ENCODE data around the gene GPR35.

GPR35 gene, protein sequence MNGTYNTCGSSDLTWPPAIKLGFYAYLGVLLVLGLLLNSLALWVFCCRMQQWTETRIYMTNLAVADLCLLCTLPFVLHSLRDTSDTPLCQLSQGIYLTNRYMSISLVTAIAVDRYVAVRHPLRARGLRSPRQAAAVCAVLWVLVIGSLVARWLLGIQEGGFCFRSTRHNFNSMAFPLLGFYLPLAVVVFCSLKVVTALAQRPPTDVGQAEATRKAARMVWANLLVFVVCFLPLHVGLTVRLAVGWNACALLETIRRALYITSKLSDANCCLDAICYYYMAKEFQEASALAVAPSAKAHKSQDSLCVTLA

DNA sequence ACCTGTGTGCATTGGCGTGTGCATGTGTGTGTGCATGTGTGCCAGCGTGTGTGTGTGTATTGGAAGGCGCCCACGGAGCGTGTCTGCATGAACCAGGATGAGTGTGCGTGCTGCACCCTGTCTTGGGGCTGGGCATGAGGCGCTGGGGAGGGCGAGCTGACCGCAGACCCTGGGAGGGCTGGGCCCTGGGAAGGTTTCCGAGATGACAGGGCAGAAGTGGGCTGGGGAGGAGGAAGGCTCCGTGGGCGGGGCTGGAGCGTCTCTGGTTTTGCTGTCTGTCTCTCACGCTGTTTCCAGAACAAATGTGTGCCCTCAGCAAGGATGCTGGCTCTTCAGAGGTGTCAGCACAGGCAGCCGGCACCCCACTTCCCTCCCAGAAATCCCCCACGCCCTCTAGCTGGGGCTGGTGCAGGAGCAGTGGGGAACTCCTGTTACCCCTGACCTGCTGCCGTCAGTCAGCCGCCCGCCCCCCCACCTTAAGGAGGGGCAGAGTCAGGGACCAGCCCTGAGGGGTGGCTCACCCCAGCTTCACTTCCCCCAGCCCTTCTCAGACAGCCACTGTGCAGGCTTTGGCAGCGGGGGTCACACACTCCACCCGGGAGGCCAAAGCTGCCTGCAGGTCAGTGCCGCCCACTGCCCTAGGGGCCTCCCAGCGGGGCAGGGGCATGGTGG lies at the start of gene GPR35:
TSS of gene GPR35 (plus strand) at position 531 of the 672 bp plus-strand sequence. CDS start 4,473 bp downstream, outside the sequence.
- DNase-seq (ENCODE audit: low read depth) = no peak

DNA sequence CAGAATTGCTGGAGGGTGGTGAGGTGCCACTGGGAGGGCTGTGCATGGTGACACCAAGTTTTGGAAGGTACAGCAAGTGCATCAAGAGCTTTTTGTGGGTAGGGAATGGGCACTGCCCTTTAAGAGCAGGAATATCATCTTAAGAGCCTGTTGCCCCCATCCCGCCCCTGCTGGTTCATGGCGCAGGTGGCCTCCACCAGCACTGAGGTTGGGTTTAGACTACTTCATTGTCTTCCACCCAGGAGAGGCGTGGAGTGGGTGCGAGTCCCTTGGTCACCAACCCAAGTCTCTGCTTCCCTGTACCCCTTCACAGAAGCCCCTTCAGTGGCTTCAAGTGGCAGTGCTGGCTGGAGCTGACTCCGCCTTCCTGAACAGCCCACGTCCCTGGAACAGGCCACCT lies 49.2 kb upstream of the GPR35 start:
- DNase-seq (ENCODE audit: low read depth) = no peak

DNA sequence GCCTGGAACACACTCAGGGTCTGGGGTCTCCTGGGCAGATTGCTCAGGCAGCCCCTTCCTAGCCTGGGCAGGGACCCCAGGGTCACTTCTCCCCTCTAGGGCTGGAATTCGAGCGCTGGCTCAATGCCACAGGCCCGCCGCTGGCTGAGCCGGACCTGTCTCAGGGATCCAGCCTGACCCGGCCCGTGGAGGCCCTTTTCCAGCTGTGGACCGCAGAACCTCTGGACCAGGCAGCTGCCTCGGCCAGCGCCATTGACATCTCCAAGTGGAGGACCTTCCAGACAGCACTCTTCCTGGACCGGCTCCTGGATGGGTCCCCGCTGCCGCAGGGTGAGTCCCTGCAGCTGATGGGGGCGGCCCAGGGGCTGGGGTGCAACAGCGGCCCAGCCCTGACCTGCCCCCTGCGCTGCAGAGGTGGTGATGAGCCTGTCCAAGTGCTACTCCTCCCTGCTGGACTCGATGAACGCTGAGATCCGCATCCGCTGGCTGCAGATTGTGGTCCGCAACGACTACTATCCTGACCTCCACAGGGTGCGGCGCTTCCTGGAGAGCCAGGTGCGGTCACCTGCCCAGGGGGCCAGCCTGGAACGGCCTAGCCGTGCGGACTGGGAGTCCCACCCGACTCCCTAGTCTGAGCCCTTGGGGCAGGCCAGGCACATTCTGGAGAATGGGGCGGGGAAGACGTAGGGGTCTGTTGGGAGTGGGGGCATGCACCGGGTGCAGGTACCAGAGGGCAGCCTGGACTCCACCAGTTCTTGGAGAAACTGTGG lies 48.7 kb upstream of the GPR35 start:
- no peak for DNase-seq (ENCODE audit: low read depth)

DNA sequence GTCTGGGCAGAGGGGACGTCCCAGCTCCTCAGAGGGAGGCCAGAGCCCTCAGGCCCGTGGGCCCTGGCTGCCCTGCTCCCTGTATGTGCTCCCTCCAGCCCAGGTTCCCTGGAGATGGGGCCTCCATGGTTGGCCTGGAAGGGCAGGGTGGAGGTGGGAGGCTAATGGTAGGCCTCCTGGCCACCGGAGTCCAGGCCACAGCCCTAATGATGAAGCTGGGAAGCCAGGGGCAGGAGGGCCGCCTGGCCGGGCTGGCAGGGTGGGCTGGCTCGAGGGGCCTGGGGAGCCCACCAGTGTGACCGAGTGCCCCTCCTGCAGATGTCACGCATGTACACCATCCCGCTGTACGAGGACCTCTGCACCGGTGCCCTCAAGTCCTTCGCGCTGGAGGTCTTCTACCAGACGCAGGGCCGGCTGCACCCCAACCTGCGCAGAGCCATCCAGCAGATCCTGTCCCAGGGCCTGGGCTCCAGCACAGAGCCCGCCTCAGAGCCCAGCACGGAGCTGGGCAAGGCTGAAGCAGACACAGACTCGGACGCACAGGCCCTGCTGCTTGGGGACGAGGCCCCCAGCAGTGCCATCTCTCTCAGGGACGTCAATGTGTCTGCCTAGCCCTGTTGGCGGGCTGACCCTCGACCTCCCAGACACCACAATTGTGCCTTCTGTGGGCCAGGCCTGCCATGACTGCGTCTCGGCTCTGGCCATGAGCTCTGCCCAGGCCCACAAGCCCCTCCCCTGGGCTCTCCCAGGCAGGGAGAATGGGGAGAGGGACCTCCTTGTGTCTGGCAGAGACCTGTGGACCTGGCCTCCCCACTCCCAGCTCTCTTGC lies 47.8 kb upstream of the GPR35 start:
- no peak for DNase-seq (ENCODE audit: low read depth)

DNA sequence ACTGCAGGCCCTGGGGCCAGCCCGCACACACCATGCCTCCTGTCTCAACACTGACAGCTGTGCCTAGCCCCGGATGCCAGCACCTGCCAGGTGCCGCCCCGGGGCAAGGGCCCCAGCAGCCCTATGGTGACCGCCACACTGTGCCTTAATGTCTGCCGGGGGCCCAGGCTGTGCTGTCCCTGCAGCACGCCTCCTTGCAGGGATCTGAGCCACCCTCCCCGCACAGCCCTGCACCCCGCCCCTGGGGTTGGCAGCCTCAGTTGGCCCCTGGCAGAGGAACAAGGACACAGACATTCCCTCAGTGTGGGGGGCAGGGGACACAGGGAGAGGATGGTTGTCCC lies 47.2 kb upstream of the GPR35 start:
- DNase-seq (ENCODE audit: low read depth) = no peak

DNA sequence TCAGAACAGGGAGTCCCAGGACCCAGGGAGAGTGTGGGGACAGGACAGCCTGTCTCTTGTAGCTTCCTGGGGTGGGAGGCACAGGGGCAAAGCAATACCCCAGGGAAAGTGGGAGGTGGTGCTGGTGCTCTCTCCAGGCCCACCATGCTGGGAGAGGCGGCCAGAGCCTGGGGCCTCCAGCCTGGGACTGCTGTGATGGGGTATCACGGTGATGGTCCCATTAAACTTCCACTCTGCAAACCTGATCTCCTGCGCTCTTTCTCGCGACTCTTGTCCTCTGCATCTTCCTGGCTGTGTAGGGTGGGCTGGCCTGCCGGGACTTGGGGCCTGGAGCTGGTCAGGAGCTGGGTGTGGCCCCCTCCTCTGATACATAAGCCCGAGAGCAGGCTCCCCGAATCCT lies 46.8 kb upstream of the GPR35 start:
- DNase-seq (ENCODE audit: low read depth) = no peak

DNA sequence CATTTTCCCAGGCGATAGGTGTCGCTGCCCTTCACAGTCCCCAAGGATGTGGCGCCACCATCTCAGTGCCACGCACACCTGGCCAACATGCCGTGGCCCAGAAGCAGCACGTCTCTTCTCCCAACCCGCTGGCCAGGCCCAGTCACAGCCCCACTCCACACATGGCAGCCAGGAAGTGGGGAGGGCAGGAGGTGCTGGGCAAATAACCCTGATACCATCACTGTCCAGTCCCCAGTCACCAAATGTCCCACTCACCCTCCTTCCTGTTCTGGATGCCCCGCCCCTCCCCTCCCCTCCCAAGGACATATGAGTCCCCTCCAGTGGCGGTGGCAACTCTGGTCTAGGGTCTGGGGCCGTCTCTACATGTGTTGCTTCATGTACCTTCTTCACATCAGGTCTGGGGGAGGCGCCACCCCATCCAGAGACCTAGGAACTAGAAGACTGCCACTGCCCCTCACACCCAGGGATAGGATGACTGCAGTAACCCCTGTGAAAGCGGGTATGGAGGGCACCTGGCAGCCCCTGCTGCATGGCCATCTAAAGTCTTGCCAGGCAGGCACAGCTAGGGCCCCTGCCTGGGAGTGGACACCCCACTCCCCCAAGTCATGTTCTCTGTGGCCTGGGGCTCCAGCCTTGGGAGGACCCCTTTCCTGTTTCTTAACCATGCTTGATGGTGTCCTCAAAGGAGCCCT lies 46.1 kb upstream of the GPR35 start:
- DNase-seq (ENCODE audit: low read depth) = no peak

DNA sequence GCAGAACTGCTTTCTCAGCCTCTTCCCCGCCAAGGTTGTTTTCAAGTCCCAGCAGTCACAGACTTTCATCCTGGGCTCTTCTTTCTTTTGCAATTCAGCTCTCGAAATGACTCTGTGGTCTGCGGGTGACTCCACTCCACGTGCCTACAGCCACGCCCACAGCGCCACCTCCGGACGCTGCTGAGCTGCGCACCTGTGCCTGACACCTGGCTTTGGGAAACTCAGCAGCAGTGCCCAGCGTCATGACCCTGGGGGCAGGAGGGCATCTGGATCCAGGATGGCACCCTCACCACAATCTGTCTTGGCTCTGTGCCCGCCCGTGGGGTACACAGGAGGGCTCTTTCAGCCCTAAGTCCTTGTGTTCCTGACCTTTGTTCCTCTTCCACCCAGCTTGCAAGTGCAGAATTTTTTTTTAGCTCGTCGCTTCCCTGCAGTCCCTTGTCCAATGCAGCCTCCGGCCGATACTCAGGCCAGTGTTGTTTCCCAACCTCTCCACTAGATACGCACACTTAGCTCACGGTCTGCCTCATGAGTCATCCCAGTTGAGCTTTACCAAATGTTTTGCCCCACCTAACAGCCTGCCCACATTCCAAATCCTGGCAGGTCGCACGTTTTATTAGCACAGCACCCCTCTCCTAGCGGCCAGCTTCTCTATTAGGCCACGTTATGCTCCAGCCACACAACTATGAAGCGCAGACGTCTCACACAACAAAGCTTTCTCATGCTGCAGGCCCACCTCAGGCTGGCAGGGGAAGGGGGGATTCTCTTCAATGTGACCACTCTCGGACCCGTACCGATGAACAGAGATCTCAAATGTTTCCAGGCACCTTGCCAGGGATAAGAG lies 45.3 kb upstream of the GPR35 start:
- DNase-seq (ENCODE audit: low read depth) = peak; percentile 89

DNA sequence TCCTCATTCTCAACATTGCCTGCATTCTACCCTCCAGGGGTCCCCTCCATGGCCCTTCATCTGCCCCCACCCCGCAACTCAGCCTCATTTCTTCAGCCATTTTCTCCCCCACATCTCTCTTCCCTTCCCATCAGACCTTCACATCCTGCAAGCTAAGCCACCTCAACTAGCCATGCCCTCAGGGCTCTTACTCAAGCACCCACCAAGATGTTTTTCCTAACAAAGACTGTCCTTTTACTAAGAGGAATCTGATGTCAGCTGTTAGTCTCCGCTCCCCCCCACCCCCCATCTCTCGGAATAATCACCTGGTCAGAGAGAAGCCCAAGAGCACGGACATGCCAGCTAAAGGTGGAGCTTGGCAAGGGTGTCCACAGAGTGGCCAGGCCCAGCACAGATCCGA lies 43.5 kb upstream of the GPR35 start:
- no peak for DNase-seq (ENCODE audit: low read depth)

DNA sequence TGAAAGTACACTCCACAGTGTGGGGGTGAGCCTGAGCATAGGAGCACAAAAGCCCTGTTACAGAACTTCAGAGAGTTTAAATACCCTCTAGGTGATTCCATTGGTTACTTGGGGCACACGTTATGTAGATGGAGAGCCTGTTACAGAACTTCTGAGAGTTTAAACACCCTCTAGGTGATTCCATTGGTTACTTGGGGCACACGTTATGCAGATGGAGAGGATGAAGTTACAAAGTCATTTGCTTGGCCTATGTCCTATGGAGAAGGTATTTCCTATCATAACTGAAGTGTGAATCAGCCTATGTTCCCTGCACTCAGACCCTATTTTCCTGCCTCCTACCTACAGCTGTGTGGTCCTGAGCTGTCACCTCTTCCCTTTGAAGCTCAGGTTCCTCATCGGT lies 42.5 kb upstream of the GPR35 start:
- no peak for DNase-seq (ENCODE audit: low read depth)

DNA sequence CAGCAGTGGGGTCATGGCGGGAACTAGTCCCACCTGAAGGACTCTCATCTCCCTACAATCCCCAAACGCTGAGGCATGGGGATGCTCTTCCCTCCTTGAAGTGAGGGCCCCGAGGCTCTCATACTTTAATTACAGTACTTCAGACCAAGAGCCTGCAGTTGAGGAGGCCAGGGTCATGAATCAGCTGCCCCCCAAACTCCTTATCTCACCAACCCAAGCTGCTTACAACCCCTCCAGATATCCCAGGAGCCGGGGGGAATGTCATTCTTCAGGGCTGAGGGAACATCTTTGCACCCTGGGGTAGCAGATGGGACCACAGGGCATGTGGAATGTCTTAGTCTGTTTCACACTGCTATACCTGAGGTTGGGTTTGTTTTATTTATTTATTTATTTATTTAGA lies 41.5 kb upstream of the GPR35 start:
- no peak for DNase-seq (ENCODE audit: low read depth)

DNA sequence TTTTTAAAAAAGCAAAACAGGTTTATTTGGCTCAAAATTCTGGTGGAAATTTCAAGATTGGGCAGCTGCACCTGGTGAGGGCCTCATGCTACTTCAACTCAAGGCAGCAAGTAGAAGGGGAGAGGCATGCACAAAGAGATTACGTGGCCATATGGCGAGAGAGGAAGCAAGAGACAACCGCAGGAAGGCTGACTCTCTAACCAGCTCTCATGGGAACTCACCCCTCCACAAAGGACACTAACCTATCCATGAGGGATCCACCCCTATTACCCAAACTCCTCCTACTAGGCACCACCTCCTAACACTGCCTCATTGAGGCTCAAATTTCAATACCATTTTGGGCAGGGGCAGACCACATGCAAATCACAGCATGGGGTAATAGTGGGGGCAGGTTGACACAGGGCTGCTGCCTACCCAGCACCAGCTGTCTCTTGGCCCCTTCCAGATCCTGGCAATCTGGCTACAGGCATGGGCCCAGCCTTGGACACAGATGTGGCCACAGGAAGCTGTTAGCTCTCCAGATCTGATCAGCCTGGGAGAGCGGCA lies 40.7 kb upstream of the GPR35 start:
- DNase-seq (ENCODE audit: low read depth) = no peak

DNA sequence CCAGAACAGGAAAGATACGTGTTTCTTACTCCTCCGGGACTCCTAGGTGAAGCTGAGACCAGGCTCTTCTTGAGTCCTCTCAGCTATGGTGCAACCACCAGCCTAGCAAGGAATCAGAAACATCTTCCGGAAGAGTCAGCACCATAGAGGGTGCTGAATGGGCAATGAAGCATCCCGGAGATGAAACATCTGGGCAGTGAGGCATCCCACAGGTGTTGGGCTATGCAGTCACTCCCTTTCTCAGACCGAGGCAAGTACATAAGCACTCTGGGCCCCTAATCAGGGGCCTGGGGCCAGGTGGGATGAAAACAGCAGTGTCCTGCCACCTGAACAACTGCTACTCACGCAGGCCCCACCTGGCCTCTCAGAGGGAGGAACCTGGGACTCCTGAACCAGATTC lies 40.2 kb upstream of the GPR35 start:
- DNase-seq (ENCODE audit: low read depth) = no peak

DNA sequence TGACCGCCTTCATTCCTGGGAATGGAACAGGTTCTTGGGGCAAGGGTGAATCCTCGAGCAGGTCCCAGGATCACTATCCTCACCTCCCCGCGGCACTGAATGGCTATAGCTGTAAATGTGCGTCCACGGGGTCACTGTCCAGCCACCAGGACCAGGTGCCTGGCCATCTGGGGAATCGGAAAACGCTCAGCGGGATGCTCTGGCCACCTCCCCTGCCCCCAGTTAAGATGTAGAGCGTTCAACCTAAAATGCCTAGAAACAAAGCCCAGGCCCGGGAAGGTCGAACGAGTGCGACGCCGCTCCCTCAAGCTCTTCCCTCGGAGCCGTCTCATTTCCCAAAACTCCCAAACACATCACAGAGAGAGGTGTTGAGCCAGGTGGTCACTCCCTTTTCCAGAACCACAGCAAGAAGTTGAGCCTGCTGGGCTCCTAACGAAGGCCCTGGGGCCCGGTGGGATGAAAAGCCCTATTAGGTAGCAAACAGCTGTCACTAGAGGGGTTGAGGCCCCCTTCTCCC lies 39.5 kb upstream of the GPR35 start:
- no peak for DNase-seq (ENCODE audit: low read depth)

DNA sequence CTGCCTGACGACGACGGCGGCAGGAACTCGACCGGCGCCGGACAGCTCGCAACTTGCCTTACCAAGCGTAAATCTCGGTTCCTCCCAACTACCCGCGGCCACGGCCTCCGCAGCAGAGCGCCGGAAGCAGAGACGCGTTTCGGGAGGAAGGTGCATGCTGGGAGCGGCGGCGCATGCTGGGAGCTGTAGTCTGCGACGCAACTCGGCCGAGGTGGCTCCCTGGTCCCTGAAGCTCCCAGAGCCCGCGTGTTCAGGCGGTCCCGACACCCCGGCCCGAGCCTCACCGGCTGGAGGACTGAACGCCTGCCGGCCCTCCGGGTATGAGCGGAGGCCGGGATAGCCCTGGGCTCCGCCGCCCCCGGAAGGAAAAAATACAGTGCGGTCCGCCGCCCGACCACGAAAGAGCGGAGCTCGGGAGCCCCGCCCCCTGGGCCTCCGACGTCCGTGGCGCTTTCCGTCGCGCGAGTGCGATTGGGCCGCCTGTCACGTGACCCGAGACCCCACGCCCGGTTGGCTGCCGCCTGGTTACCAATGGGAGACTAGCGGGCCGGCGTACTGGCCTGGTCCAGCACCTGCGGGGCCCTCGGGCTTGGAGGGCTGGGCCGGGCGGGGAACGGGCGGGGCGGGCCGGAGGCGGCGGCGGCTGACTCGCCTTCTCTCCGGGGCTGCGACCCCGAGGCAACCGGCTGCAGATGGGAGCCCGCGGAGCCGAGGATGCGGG lies 38.9 kb upstream of the GPR35 start, which contains the start of gene CAPN10:
TSS of gene CAPN10 (plus strand) at position 537 of the 721 bp plus-strand sequence. CDS start at position 715, 178 bp downstream.
- DNase-seq (ENCODE audit: low read depth) = peak; percentile 79

DNA sequence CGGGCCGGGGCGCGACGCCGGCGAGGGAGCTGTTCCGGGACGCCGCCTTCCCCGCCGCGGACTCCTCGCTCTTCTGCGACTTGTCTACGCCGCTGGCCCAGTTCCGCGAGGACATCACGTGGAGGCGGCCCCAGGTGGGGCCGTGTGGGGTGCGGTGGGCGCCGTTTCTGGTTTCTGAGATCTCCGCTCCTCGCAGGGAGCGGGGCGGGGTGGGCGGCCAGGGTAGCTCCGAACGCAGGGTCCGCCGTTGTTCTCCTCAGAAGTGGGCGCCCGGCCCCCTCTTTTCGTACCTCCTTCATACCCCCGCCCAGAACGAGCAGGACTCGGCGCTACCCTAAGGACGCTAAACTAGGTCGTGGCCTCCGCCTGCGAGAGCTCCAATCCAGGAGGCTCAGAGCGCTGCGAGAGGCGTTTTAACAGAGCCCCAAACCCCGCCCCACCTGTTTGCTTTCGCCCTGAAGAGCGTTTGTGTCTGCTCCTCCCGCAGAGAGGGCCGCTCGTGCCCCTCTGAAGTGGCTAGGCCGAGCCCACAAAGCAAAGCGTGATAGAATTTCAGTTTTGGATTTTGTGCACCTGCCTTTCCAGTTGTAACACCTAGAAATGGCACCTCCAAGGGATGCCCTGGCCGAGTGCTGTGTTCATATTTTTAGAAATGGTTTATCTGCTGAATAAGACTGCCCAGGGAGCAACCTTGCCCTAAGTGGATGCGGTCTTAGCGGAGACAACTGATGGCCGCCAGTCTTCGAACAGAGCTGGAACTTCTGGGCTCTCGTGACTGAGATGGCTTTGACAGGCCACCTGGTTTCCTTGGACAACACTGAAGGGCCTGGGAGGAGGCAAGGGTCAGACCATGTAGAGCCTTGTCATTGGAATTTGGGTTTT lies 38.1 kb upstream of the GPR35 start:
- DNase-seq (ENCODE audit: low read depth) = no peak

DNA sequence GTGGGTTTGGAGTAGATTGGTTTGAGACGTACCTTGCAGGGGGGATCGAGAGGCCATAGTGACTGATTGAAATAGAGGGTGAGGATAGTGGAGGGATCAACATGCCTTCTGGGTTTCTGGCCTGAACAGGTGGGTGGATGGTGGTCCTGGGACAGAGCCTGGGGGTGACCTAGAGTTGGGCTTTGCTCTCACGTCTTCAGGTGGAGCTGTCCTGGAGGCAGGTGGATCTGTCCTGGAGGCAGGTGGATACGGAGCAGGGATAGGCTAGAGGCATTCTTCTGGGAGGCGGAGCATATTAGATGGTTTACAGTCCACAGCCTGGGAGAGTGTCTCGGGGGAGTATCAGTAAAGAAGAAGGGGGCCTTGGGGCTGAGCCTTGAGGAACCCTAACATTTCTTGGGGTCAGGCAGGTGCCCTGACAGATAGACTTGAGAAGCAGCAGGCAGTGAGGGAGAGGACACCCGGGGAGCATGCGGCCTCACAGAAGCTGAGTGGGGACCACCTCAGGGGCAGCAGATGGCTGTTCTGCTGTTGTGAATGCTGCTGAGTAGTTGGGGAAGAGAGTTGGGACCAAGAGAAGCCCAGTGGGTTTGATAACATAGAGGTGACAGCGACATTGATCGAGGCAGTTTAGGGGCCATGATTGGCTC lies 37.1 kb upstream of the GPR35 start:
- DNase-seq (ENCODE audit: low read depth) = no peak

DNA sequence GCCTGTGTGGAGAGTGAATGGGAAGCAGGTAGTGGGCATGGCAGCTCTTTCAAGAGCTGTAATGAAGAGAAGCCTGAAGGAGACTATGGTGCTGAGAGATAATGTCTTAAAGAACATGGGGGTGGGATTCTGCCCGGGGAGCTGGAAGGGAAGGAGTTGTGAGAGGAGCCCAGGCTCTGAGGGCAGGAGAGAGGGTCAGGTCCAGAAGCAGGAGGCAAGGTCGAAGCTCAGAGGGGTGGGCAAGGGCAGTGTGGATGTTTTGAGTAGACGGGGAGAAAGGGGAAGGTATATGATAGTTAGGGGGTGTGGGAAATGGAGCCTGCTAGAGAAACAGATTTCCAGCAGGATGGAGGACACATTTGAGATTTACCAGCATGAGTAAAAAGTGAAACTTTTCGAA lies 36.6 kb upstream of the GPR35 start:
- DNase-seq (ENCODE audit: low read depth) = no peak
